Renal pelvis (tissue), 12 donors: ENCODE data around the gene BTBD17. TPM values are rescaled to one million over a fixed set of nuclear protein-coding genes. Genes with fewer than 3 reads are reported as not detected.
"Not testable (repeated sequence)": the region's sequence is repeated elsewhere in the genome, so short reads cannot be mapped to it uniquely, and the experiment has no call there.

Experiments used
- DNase-seq: peaks from one replicate; pipeline ENCODE4 v3.0.0-alpha.2; 2013
- long read RNA-seq, 16 experiments: transcript quantifications; one replicate each; lab custom pipeline, GENCODE V29; 2026
- polyA plus RNA-seq, 3 donors: library from polyadenylated mRNA; unstranded; fragments of 120-200 nt; gene quantifications; one replicate each; pipeline ENCODE4 v1.2.1, GENCODE V29; 2013; ENCODE audit not compliant: insufficient read length in 3 of 3

The BTBD17 gene
- polyA plus RNA-seq = under 1 TPM; 0.16 to 0.47 (median 0.46) TPM
- long read RNA-seq, donor 1 = 0 reads
- long read RNA-seq, donor 2 = 0 reads
- long read RNA-seq, donor 3 = 0 reads
- long read RNA-seq, donor 4 = 0 reads
- long read RNA-seq, donor 5, partial matches to known transcripts = 0 of 1 reads
- long read RNA-seq, donor 5, other reads (novel, unspliced or antisense) = 0 of 1 reads
- long read RNA-seq, donor 6 = 0 reads
- long read RNA-seq, donor 7, partial matches to known transcripts = 0 of 1 reads
- long read RNA-seq, donor 7, other reads (novel, unspliced or antisense) = 0 of 1 reads
- long read RNA-seq, donor 8 = 0 reads
- long read RNA-seq, donor 9 = 0 reads
- long read RNA-seq, donor 10, partial matches to known transcripts = 87 of 106 reads
- long read RNA-seq, donor 10, other reads (novel, unspliced or antisense) = 19 of 106 reads
- long read RNA-seq, donor 11 = 0 reads
- long read RNA-seq, donor 12 = 0 reads
- long read RNA-seq, donor 13 = 0 reads
- long read RNA-seq, donor 14 = 0 reads
- long read RNA-seq, donor 15 = 0 reads
- long read RNA-seq, donor 16 = 0 reads

DNA sequence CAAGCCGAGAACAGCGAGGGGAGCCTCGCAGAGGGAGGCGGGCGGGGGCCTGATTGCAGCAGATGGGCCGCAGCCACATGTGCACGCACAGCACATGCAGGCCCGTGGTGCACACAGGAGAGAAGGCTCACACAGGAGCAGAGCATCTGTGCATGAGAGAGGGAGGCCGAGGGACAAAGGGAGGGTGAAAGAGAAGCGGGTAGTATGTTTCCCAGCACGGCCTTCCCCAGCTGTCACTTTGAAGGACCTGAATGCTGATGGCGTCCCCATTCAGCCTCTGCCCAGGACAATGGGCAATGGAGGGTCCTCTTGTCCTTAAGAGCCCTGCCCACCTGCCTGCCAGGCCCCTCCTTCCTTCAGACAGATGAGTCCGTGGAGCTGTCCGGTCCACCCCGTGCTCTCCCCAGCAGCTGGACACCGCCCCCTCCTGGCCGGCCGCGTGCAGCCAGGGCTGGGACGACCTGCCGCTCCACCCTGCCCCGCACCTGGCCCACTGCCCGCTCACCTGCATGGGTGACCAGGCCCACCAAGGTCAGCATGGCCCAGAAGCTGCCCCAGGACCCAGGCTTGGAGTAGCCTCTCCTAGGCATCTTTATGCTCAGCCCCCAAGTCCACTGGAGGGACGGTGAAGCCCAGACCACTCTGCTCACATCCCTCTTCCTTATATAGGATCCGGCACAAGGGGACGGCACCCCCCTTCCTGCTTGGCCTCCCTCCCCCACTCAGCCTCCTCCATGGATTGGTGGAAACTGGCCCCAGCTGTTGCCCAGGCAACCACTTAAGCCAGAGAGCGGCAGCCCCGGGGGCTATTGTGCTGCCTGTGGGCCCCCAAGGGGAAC lies at the start of gene BTBD17:
BTBD17 (minus strand) TSS at position 639 of the 839 bp plus-strand sequence; CDS start at position 590, 49 bp downstream.
- peak; percentile 45 for DNase-seq

DNA sequence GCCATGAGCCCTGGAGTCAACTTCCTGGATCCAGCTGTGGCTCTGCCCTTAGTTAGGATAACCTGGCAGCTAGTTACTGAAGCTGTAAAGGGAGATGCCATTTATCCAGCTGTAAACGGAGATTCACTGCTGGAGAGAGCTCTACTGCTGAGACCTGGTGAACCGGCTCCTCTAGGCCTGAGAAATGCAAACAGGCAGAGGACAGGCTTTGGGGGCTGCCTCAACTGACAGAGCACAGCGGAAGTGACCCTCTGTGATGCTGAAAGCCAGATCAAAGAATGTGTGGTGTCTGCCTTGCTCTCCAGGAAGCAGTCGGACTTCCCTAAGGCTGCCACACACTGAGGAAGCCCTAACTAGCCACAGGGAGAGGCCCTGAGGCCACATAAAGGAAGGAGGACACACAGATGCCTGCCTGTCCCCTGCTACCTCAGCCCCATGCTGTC lies 48.4 kb upstream of the BTBD17 start:
- no peak for DNase-seq

GRCh38 chr17:74408815-74409214 lies 47.1 kb upstream of the BTBD17 start:
- no peak for DNase-seq

GRCh38 chr17:74408262-74408661 lies 46.6 kb upstream of the BTBD17 start:
- DNase-seq = no peak

DNA sequence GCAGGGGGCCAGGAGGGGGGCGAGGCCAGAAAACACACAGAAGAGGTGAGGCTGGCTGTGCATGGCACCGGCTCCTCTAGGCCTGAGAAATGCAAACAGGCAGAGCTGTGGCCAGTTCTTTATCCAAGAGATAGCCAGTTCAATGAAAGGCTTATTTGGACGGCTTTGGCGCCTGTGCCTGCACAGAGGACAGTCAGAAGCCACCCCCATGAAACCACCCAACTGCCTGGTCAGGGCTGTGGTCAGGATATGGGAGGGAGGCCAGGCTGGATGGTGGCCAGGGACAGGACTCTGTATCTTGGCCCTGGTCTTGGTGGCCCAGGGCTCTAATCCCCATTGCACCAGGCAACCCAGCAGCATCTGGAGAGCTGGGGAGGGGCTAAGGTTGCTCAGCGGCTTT lies 45.7 kb upstream of the BTBD17 start:
- DNase-seq = no peak

GRCh38 chr17:74405311-74405710 lies 43.6 kb upstream of the BTBD17 start:
- not testable (repeated sequence) for DNase-seq

- DNase-seq = no peak
Observed at GRCh38 chr17:74404789-74405188, 43.1 kb upstream of the BTBD17 start.

- DNase-seq = no peak
Observed at GRCh38 chr17:74404218-74404617, 42.5 kb upstream of the BTBD17 start.

GRCh38 chr17:74403512-74404137 lies 42.0 kb upstream of the BTBD17 start:
- no peak for DNase-seq

DNA sequence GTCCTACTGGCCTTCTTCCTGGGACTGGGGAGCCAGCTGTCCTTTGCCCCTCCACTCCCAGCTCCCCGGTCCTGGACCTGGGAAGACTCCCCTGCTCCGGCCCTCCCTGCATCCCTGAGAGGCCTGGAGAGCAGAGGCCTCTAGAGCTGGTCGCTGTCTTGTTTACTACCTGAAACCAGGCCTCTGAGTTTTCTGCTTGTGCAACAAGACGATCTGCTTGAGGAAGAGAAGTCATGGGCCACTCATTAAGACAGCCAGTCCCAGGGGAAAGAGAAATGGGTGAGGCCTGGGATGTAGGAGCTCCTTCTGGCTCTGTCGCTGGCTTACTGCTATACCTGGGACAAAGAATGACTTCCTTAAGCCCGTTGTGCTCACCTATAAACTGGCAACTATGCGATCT lies 40.4 kb upstream of the BTBD17 start:
- DNase-seq = no peak

DNA sequence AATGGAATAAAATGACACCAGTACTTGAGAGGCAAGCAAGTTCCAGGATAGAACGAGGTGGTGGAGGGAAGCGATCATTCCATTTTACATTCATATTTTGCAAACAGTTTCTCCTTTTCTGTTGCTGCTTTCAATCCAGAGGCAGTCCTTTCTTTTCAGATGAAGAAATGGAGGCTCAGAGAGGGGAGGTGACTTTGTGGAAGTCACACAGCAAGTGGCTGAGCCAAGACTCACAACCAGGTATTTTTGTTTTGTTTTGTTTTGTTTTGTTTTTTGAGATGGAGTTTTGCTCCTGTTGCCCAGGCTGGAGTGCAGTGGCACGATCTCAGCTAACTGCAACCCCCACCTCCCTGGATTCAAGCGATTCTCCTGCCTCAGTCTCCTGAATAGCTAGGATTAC lies 34.9 kb upstream of the BTBD17 start:
- DNase-seq = no peak

DNA sequence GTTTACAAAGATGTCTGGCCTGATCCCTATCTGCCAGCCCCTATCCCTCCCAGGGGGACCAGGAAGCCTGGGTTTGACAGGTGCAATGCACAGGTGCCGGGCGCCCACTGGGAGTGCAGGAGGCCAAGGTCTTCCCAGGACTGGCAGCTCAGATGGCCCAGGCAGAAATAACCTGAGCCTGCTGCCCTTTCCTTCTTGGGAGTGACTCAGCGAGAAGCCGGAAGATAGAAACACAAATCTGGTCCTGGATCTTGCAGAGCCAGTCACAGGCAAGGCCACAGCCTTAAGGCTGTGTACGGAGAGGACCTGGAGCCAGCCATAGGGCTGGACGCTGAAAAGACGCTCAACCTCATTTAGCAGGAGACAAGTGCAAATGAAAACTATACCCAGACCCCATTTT lies 33.3 kb upstream of the BTBD17 start:
- no peak for DNase-seq

DNA sequence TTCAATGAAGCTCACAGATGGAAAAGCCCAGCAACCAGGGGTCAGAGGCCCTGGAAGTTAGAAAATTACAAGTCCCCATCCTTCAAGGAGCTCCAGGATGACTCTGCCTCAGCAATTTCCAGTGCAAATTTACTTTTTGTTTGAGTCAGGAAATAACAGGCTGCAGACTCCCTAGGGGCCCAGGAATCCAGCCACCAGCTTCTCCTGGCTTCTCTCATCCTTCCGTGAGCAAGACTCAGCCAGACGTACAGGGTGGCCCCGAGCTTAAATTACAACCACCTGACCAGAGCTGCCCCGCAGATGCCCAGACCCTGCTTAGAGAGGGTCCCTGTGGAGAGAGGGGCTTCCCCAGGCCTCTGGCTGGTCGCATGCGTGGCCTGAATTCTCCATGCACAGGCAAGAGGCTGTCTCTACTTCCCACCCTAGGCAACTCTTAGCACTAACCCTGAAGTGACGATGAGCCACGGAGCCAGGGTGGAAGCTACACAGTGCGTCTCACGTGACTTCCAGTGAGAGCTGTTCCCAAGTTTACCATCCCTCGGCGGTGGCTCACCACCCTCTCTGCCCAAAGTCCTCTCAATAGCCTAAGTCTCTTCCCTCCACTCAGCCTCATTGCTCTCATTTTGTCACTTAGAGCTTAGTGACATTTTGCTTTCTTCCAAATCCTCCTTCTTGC lies 32.7 kb upstream of the BTBD17 start:
- DNase-seq = no peak

DNA sequence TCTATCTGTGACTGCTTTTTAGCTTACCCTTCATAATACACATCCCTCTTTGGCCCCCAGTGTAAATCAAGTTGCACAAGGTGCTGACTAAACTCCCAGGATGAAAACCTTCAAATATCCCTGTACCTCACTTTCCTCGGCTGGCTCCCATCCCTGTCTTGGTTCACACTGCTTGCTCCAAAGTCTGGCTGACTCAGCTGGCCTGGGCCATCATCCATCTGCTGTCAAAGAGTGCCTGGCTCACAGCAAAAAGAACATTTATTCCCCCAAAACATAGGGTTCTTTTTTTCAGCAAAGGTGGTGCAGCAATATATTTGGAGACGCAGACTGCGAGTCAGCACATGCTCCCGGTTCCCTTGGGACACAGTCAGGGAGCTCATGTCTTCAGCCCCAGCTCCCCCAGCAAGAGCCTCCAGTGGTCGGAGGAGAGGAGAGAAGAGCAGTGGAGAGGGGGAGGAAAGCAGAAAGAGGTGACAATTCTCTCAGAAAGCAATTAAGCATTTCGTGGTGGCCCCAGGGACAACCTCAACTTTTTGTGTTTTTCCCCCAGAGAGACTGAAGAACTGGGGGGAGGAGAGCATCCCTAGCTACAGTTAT lies 31.8 kb upstream of the BTBD17 start:
- no peak for DNase-seq

- DNase-seq = no peak
Observed at GRCh38 chr17:74392848-74393247, 31.2 kb upstream of the BTBD17 start.

GRCh38 chr17:74391771-74392170 lies 30.1 kb upstream of the BTBD17 start:
- DNase-seq = no peak

GRCh38 chr17:74390680-74391653 lies 29.3 kb upstream of the BTBD17 start:
- DNase-seq = no peak

DNA sequence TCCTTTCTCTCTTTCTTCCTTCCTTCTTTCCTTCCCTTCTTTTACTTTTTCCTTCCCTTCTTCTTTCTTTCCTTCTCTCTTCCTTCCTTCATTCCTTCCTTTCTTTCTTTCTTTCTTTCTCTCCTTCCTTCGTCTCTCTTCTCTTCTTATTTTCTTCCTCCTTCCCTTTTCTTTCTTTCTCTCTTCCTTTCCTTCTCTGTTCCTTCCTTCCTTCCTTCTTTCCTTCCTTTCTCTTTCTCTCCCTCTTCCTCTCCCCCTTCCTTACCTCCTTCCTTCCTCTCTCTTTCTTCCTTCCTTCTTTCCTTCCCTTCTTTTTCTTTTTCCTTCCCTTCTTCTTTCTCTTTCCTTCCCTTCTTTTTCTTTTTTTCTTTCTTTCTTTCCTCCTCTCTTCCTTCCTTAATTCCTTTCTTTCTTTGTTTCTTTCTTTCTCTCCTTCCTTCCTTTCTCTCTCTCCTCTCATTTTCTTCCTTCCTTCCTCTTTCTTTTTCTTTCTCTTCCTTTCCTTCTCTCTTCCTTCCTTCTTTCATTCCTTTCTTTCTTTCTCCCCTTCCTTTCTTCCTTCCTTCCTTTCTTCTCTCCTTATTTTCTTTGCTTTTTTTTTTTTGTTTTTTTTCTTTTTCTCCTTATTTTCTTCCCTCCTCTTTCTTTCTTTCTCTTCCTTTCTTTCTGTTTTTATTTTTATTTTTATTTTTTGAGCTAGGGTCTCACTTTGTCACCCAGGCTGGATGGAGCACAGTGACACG lies 28.4 kb upstream of the BTBD17 start:
- no peak for DNase-seq

- DNase-seq = no peak
Observed at GRCh38 chr17:74389084-74389753, 27.6 kb upstream of the BTBD17 start.
